Panc1 (cell line): ENCODE results near the gene FAM98C. TPM values are rescaled to one million over a fixed set of nuclear protein-coding genes. Genes with fewer than 3 reads are reported as not detected.
A peak's percentile ranks its signal among the peaks of the same experiment; 100 is the strongest.

Experiments
- ATAC-seq: fragments of 200-7000 bp; cut with Tn5 transposase; 2 replicates; pipeline ENCODE4 v1.9.1; 2020; ENCODE audit warnings: mild to moderate bottlenecking, moderate library complexity
- BruUV-seq: library from RNA; stranded (reverse); fragments of 400-500 nt; replicated peaks from 2 replicates; lab custom pipeline; 2021; lab: Mats Ljungman, UMichigan
- CTCF ChIA-PET: fragments of 300-600 bp; sonication (Branson Sonifier 250); formaldehyde crosslinking; loops from one replicate; lab custom pipeline; 2022; ENCODE audit warnings: antibody characterized with exemption; lab: Charles Lee
- POLR2A ChIA-PET: fragments of 300-600 bp; sonication (Branson Sonifier 250); formaldehyde crosslinking; loops from one replicate; lab custom pipeline; 2022; ENCODE audit warnings: antibody characterized with exemption; lab: Charles Lee
- DNase-seq: peaks from one replicate; pipeline ENCODE4 v3.0.0-alpha.2; 2010; ENCODE audit warnings: low read depth, low spot score
- H3K27ac ChIP-seq: 2 replicates; pipeline ENCODE4 v1.5.1; 2011; ENCODE audit warnings: mild to moderate bottlenecking, low read length, inconsistent platforms
- H3K27me3 ChIP-seq: fragments of 200-500 bp; sonication (Bioruptor generic); 2 replicates; pipeline ENCODE4 v1.6.0; 2014; ENCODE audit warnings: low read length, inconsistent platforms; ENCODE audit not compliant: control insufficient read depth, insufficient read depth
- H3K36me3 ChIP-seq: fragments of 200-500 bp; sonication (Bioruptor generic); 2 replicates; pipeline ENCODE4 v1.5.1; 2014; ENCODE audit warnings: inconsistent platforms, mild to moderate bottlenecking, low read length, moderate library complexity; ENCODE audit not compliant: control insufficient read depth, insufficient read depth
- H3K4me1 ChIP-seq: 2 replicates; pipeline ENCODE4 v1.5.1; 2011; ENCODE audit warnings: inconsistent platforms, mild to moderate bottlenecking, low read length, moderate library complexity; ENCODE audit not compliant: control insufficient read depth, insufficient read depth
- H3K4me3 ChIP-seq, 2 experiments: 2 replicates each; pipeline ENCODE4 v1.5.1; 2011 to 2012; ENCODE audit warnings: low read depth in 2 of 2, low read length in 2 of 2, mild to moderate bottlenecking in 2 of 2, inconsistent platforms in 1 of 2, moderate library complexity in 1 of 2
- H3K9me3 ChIP-seq: fragments of 200-500 bp; sonication (Bioruptor generic); 2 replicates; pipeline ENCODE4 v1.5.1; 2014; ENCODE audit warnings: low read depth, mild to moderate bottlenecking, inconsistent platforms, low read length, moderate library complexity; ENCODE audit not compliant: control insufficient read depth, insufficient read depth
- CTCF ChIP-seq: fragments of 450-650 bp; IDR thresholded peaks from 2 replicates; pipeline ENCODE4 v1.5.1; 2017; ENCODE audit warnings: mild to moderate bottlenecking
- POLR2AphosphoS5 ChIP-seq: IDR thresholded peaks from 2 replicates; pipeline ENCODE4 v1.6.1; 2012; ENCODE audit warnings: mild to moderate bottlenecking, low read depth, low read length, moderate library complexity
- REST ChIP-seq, 2 experiments: IDR thresholded peaks; 2 replicates each; pipeline ENCODE4 v1.6.1; 2011 to 2012; ENCODE audit warnings: low read depth in 2 of 2, control low read depth in 1 of 2, low read length in 1 of 2, mild to moderate bottlenecking in 1 of 2, moderate library complexity in 1 of 2; ENCODE audit not compliant: insufficient read depth in 1 of 2
- SIN3A ChIP-seq: IDR thresholded peaks from 2 replicates; pipeline ENCODE4 v1.6.1; 2012; ENCODE audit warnings: low read depth, mild to moderate bottlenecking, low read length, moderate library complexity, borderline replicate concordance; ENCODE audit not compliant: insufficient read depth
- TCF7L2 ChIP-seq: IDR thresholded peaks from 2 replicates; pipeline ENCODE4 v1.6.1; 2011; ENCODE audit warnings: mild to moderate bottlenecking, low read depth, low read length, inconsistent platforms
- in situ Hi-C: cut with HindIII; loops from 2 replicates; pipeline ENCODE4 v1.10.0; 2016; ENCODE audit warnings: low sequenced_read_pairs, low pct_unique_long_range_greater_than_20kb
- intact Hi-C: fragments of 100-400 bp; cut with micrococcal nuclease; formaldehyde crosslinking; loops from one replicate; pipeline ENCODE4 v1.10.0; 2022; ENCODE audit not compliant: unreplicated experiment
- total RNA-seq: library from RNA; stranded (reverse); gene quantifications from one replicate; pipeline ENCODE4 v1.2.1, GENCODE V29; 2021; ENCODE audit not compliant: unreplicated experiment

FAM98C gene
- total RNA-seq, 1 experiment from 2014 or later = 24.7 TPM

- in situ Hi-C loops = no loop called here
- no peaks in the 10 kb centered on the region for H3K27me3 ChIP-seq
- peak; percentile 12 for ATAC-seq
- TF ChIP-seq REST (IDR thresholded peaks at IDR 0.05; ENCODE audit: insufficient read depth in 1 of 2, low read depth in 2 of 2, low read length in 1 of 2) (no peak), SIN3A (peak; percentile 83), TCF7L2 (peak; percentile 60; the same call in 1 of the 2 replicates)
- no TSS peak for BruUV-seq
- H3K9me3 ChIP-seq = no peaks in the 10 kb centered on the region
- no peak for DNase-seq
- no peaks in the 10 kb centered on the region for H3K36me3 ChIP-seq
- intact Hi-C loops = loop anchor here (10.0 kb wide), 1 partner anchor 232 kb away; no protein-coding TSS in a partner anchor
- H3K4me3 ChIP-seq = peak overlapping the region; percentile 62 to 73
- ChIA-PET CTCF (interaction anchor here (0.5 to 2.0 kb wide), 31 partner anchors 8 to 693 kb away, joined by 3 to 20 read pairs (median 5); partner anchors contain the start of genes ACTN4, GGN, NFKBIB and SIRT2), POLR2A (interaction anchor here (0.6 to 1.2 kb wide), 4 partner anchors 223 to 845 kb away, joined by 4 to 6 read pairs (median 4); no protein-coding TSS in a partner anchor)
- H3K27ac ChIP-seq = no peak overlapping the region
- peaks cover 3% of the 10 kb centered on the region; the same call in 1 of the 2 replicates for H3K4me1 ChIP-seq
Measured at GRCh38 chr19:38402623-38402966, 298 bp upstream of the FAM98C start.

GRCh38 chr19:38404858-38405257 lies 2.0 kb downstream of the FAM98C start:
- TF ChIP-seq TCF7L2 (no peak), REST (IDR thresholded peaks at IDR 0.05; ENCODE audit: insufficient read depth in 1 of 2, low read depth in 2 of 2, low read length in 1 of 2) (no peak), CTCF (no peak), POLR2AphosphoS5 (no peak), SIN3A (no peak)
- in situ Hi-C loops (no loop called here), intact Hi-C loops (loop anchor here (10.0 kb wide), 1 partner anchor 230 kb away; no protein-coding TSS in a partner anchor)
- DNase-seq (no peak), ATAC-seq (no peak)
- Histone ChIP-seq H3K9me3 (no peaks in the 10 kb centered on the region), H3K27me3 (no peaks in the 10 kb centered on the region), H3K4me1 (peaks cover 3% of the 10 kb centered on the region; the same call in 1 of the 2 replicates), H3K27ac (no peak overlapping the region), H3K4me3 (no peak overlapping the region), H3K36me3 (no peaks in the 10 kb centered on the region)
- no TSS peak for BruUV-seq
- POLR2A ChIA-PET = no interaction called here
- CTCF ChIA-PET = no interaction called here
